Retinal pigment epithelial cell (primary cell): ENCODE results near the gene LUC7L2.

Experiments used
- DNase-seq: peaks from one replicate; pipeline ENCODE4 v3.0.0-alpha.2; 2010; ENCODE audit warnings: low read depth
- H3K4me3 ChIP-seq: 2 replicates; pipeline ENCODE4 v1.5.1; 2011; ENCODE audit warnings: mild to moderate bottlenecking, low read length, control low read depth, moderate library complexity
- TF ChIP-seq, protein P1 (sequence below): conservative IDR thresholded peaks from 2 replicates; pipeline ENCODE4 v1.5.1; 2011; ENCODE audit warnings: low read depth, low read length, control low read depth, inconsistent platforms

LUC7L2 gene

DNA sequence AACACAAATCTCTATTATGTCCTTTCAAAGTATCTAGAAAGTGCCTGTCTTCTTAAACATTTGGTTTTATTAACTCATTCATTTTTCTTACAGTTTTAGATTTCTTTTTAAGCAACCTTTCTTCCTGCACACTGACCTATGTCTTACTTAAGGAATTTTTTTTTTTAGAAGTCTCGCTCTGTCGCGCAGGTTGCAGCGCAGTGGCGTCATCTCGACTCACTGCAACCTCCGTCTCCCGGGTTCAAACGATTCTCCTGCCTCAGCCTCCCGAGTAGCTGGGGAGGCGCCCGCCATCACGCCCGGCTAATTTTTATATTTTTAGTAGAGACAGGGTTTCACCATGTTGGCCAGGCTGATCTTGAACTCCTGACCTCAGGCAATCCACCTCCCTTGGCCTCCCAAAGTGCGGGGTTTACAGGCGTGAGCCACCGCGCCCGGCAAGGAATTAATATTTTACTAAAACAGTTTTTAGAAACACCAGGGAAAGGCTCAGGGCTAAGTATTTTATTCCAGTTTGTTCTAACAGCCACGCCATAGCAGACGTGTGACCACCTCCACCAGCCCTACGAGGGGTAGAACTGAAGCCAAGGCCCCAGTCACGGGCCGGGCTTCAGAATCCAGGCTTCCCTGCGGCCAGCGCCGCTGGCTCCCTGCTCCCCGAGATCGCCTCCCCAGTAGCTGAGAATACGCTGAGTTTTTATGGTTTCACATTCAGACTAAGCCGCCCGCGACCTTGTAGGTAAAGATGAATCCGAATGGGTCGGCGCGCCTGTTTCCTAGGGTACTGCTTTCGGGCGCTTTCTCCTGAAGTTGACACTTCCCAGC is 941 bp upstream of the LUC7L2 start:
- TF ChIP-seq, protein P1, sequence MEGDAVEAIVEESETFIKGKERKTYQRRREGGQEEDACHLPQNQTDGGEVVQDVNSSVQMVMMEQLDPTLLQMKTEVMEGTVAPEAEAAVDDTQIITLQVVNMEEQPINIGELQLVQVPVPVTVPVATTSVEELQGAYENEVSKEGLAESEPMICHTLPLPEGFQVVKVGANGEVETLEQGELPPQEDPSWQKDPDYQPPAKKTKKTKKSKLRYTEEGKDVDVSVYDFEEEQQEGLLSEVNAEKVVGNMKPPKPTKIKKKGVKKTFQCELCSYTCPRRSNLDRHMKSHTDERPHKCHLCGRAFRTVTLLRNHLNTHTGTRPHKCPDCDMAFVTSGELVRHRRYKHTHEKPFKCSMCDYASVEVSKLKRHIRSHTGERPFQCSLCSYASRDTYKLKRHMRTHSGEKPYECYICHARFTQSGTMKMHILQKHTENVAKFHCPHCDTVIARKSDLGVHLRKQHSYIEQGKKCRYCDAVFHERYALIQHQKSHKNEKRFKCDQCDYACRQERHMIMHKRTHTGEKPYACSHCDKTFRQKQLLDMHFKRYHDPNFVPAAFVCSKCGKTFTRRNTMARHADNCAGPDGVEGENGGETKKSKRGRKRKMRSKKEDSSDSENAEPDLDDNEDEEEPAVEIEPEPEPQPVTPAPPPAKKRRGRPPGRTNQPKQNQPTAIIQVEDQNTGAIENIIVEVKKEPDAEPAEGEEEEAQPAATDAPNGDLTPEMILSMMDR: no peak
- peak; percentile 19 for DNase-seq
- peak overlapping the region; percentile 96 for H3K4me3 ChIP-seq

DNA sequence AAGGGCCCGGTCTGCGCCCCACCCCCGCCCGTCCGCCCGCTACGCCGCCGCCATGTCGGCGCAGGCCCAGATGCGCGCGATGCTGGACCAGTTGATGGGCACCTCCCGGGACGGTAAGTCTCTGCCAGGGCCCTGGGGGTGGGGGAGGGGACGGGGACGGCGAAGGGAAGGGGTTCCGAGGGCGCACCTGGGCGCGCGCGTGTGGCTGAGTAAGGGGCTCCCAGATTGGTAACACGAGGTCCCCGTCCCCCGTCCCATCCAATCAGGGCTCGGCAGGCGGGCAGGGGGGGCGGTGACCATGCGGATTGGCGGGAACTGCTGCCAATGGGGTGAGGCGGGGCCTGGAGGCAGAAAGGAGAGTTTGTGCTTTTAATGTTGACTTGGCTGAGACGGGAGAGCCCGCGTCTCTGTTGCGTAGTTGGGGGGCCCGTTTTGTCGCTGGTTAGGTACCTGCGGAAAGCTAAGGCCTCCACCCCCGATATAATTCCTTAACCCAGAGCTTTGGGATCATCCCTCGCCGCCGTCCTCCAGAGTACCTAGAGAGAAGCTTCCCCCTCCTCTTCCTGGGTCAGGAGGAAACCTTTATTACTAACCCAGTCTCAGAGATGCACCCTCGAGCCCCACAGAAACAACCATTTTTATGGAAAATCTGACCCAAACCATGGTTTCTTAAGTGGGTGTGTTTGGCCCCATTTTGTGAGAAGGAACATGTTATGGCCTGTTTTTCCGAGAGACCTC is 685 bp downstream of the LUC7L2 start:
- TF ChIP-seq, protein P1: no peak
- peak; percentile 85 for DNase-seq
- H3K4me3 ChIP-seq: peak overlapping the region; percentile 96

DNA sequence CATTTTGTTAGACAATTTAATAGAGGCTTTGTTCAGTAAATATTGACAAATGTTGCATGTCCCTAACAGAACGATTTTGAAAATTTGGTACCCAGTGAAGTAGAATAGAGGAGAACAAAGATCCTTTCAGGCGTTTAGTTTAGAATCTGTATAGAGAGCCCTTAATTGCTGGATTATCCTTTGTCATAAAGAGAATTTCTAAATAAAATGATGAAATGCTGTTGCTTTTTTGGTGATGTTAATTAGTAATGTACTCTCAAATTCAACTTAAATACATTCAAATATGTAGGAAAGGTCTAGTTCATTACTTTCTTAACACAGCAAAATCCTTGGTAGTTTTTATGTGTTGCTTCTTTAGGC is 1.2 kb downstream of the LUC7L2 start:
- DNase-seq: no peak
- TF ChIP-seq, protein P1: no peak

DNA sequence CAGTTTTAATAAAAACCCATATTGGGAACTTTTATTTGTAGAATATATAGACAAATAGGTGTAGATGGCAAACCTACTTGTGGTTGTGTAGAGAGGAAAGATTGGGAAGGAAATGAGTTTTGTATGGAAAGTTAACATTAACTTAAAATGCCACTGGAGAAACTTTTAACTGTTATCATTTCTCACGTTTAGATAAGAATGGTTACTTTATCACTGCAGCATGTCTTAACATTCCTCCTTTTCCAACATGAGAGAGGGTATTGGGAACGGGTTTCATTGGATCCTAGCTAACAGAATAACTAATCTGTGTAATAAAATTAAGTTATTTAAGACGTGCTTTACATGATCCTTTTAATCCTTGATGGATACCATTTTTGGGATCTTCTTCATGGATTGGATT is 1.8 kb downstream of the LUC7L2 start:
- TF ChIP-seq, protein P1: no peak
- no peak for DNase-seq
- H3K4me3 ChIP-seq: peak overlapping the region; percentile 96

More for the DNA sequence above, 1.2 kb downstream of the LUC7L2 start:
- H3K4me3 ChIP-seq: peak overlapping the region; percentile 96

DNA sequence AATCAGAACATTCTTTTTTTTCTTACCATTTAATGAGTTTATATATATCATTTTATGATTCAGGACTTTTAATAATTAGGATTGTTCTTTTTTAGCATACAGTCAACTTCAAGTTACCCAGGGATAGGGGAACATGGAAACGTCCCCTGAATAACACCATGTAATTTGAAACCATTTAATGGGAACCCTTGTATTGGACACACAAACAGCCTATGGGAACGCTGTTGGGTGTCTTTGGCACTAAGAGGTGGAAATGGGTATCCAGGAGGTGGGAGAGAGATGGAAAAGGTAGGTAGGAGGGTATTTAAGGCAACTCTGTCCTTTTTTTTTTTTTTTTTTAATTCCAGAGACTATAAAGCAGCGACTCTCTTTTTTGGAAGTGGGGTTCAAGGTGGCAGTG is 2.6 kb downstream of the LUC7L2 start:
- H3K4me3 ChIP-seq: no peak overlapping the region
- TF ChIP-seq, protein P1: no peak
- no peak for DNase-seq

DNA sequence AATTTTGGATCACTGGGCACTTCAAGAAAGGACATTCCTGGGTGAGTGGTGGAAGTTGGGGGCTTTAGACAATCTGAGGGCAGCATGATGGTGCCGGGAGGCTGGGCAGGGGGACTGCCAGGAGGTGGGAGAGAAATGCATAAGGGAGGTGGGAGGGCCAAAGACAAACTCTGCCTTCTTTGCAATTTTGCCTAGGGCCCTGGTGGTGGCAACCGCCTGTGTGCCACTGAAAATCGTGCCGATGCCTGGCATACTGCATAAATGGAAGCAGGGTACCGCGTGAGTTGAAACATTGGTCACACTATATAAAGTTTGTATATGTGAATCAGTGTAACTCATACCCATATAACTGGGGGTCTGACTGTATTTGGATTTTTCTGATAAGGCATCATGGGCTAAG is 3.3 kb downstream of the LUC7L2 start:
- DNase-seq: no peak
- H3K4me3 ChIP-seq: no peak overlapping the region
- TF ChIP-seq, protein P1: no peak
